H9 (cell line): ENCODE measurements around the gene MICAL3. TPM values are rescaled to one million over a fixed set of nuclear protein-coding genes. Genes with fewer than 3 reads are reported as not detected.

Source experiments
- DNase-seq: peaks from one replicate; pipeline ENCODE4 v3.0.0-alpha.2; 2017
- H2AFZ ChIP-seq: one replicate; pipeline ENCODE4 v1.6.1; 2013; ENCODE audit warnings: mild to moderate bottlenecking, low read length, control low read depth, moderate library complexity
- H2AK5ac ChIP-seq: 2 replicates; pipeline ENCODE4 v1.6.1; 2013; ENCODE audit warnings: low read length, control low read depth, mixed read lengths; ENCODE audit not compliant: insufficient read length
- H2BK120ac ChIP-seq: one replicate; pipeline ENCODE4 v1.6.1; 2013; ENCODE audit warnings: low read depth, mild to moderate bottlenecking, low read length, control low read depth, inconsistent platforms; ENCODE audit not compliant: poor library complexity, severe bottlenecking
- H2BK12ac ChIP-seq: 2 replicates; pipeline ENCODE4 v1.6.1; 2013; ENCODE audit warnings: low read length, control low read depth, mixed read lengths, low read depth; ENCODE audit not compliant: insufficient read length
- H2BK15ac ChIP-seq: 2 replicates; pipeline ENCODE4 v1.6.1; 2013; ENCODE audit warnings: low read depth, low read length, control low read depth
- H2BK20ac ChIP-seq: one replicate; pipeline ENCODE4 v1.6.1; 2013; ENCODE audit warnings: low read depth, mild to moderate bottlenecking, low read length, control low read depth, inconsistent platforms; ENCODE audit not compliant: poor library complexity, severe bottlenecking
- H2BK5ac ChIP-seq: 2 replicates; pipeline ENCODE4 v1.6.1; 2013; ENCODE audit warnings: low read length, control low read depth, mixed read lengths; ENCODE audit not compliant: insufficient read length
- H3K14ac ChIP-seq: 2 replicates; pipeline ENCODE4 v1.6.1; 2013; ENCODE audit warnings: low read length, control low read depth; ENCODE audit not compliant: insufficient read depth
- H3K18ac ChIP-seq: 2 replicates; pipeline ENCODE4 v1.6.1; 2013; ENCODE audit warnings: low read depth, mild to moderate bottlenecking, mixed read lengths, low read length, control low read depth; ENCODE audit not compliant: insufficient read length
- H3K23ac ChIP-seq: 2 replicates; pipeline ENCODE4 v1.6.1; 2013; ENCODE audit warnings: low read length, control low read depth, mixed read lengths, low read depth; ENCODE audit not compliant: insufficient read length
- H3K23me2 ChIP-seq: 2 replicates; pipeline ENCODE4 v1.6.1; 2013; ENCODE audit warnings: low read depth, mild to moderate bottlenecking, mixed read lengths, low read length, control low read depth; ENCODE audit not compliant: insufficient read length, poor library complexity, severe bottlenecking
- H3K27ac ChIP-seq: 2 replicates; pipeline ENCODE4 v1.5.1; 2013; ENCODE audit warnings: low read length, control low read depth, mixed read lengths, low read depth; ENCODE audit not compliant: insufficient read length
- H3K27me3 ChIP-seq: 2 replicates; pipeline ENCODE4 v1.6.1; 2013; ENCODE audit warnings: low read length, control low read depth, inconsistent platforms; ENCODE audit not compliant: insufficient read depth
- H3K4ac ChIP-seq: 2 replicates; pipeline ENCODE4 v1.6.1; 2013; ENCODE audit warnings: low read depth, mild to moderate bottlenecking, control low read depth, inconsistent platforms, low read length, moderate library complexity
- H3K4me1 ChIP-seq: 2 replicates; pipeline ENCODE4 v1.6.1; 2013; ENCODE audit warnings: low read length, control low read depth, inconsistent platforms; ENCODE audit not compliant: insufficient read depth
- H3K4me2 ChIP-seq: 2 replicates; pipeline ENCODE4 v1.6.1; 2013; ENCODE audit warnings: low read length, control low read depth, mixed read lengths; ENCODE audit not compliant: insufficient read length, insufficient read depth
- H3K56ac ChIP-seq: 2 replicates; pipeline ENCODE4 v1.6.1; 2013; ENCODE audit warnings: low read depth, mild to moderate bottlenecking, mixed read lengths, low read length, control low read depth; ENCODE audit not compliant: insufficient read length
- H3K79me1 ChIP-seq: 2 replicates; pipeline ENCODE4 v1.6.1; 2013; ENCODE audit warnings: low read depth, mild to moderate bottlenecking, moderate library complexity, low read length, control low read depth, inconsistent platforms; ENCODE audit not compliant: insufficient read depth, poor library complexity, severe bottlenecking
- H3K79me2 ChIP-seq: 2 replicates; pipeline ENCODE4 v1.6.1; 2013; ENCODE audit warnings: low read length, control low read depth, inconsistent platforms; ENCODE audit not compliant: insufficient read depth
- H3K9ac ChIP-seq: 2 replicates; pipeline ENCODE4 v1.6.1; 2013; ENCODE audit warnings: low read length, control low read depth, mixed read lengths; ENCODE audit not compliant: insufficient read length; ENCODE audit errors: extremely low read depth
- H3K9me3 ChIP-seq: one replicate; pipeline ENCODE4 v1.6.1; 2013; ENCODE audit warnings: low read depth, low read length, inconsistent platforms; ENCODE audit not compliant: control insufficient read depth
- H3T11ph ChIP-seq: one replicate; pipeline ENCODE4 v1.6.1; 2013; ENCODE audit warnings: mild to moderate bottlenecking, low read length, control low read depth, inconsistent platforms
- H4K20me1 ChIP-seq: one replicate; pipeline ENCODE4 v1.6.1; 2013; ENCODE audit not compliant: control insufficient read depth, insufficient read length, insufficient read depth
- H4K5ac ChIP-seq: 2 replicates; pipeline ENCODE4 v1.6.1; 2013; ENCODE audit warnings: low read depth, mild to moderate bottlenecking, mixed read lengths, low read length, control low read depth; ENCODE audit not compliant: insufficient read length
- H4K8ac ChIP-seq: replicated peaks from 2 replicates; pipeline ENCODE4 v1.6.1; 2013; ENCODE audit warnings: low read length, control low read depth, mixed read lengths, low read depth; ENCODE audit not compliant: insufficient read length
- H4K91ac ChIP-seq: 2 replicates; pipeline ENCODE4 v1.6.1; 2013; ENCODE audit warnings: low read depth, mild to moderate bottlenecking, moderate library complexity, mixed read lengths, low read length, control low read depth; ENCODE audit not compliant: insufficient read length
- H3K27ac Mint-ChIP-seq, 3 experiments: 2 replicates in 2 of 3; 3 replicates in 1 of 3; pipeline ENCODE4 v1.8.0; 2020 to 2021; ENCODE audit warnings: mixed read lengths in 3 of 3, mild to moderate bottlenecking in 1 of 3, moderate library complexity in 1 of 3
- H3K27me3 Mint-ChIP-seq: 2 replicates; pipeline ENCODE4 v1.8.0; 2021; ENCODE audit warnings: low read depth, mild to moderate bottlenecking, moderate library complexity, mixed read lengths
- H3K36me3 Mint-ChIP-seq, 3 experiments: 2 replicates in 2 of 3; 3 replicates in 1 of 3; pipeline ENCODE4 v1.8.0; 2020 to 2021; ENCODE audit warnings: low read depth in 3 of 3, mixed read lengths in 3 of 3; ENCODE audit not compliant: insufficient read depth in 1 of 3
- H3K4me1 Mint-ChIP-seq, 2 experiments: 2 replicates each; pipeline ENCODE4 v1.8.0; 2020; ENCODE audit warnings: mixed read lengths in 2 of 2
- H3K4me3 Mint-ChIP-seq, 2 experiments: 2 replicates in 1 of 2; 3 replicates in 1 of 2; pipeline ENCODE4 v1.8.0; 2020 to 2021; ENCODE audit warnings: mild to moderate bottlenecking in 2 of 2, mixed read lengths in 2 of 2, moderate library complexity in 1 of 2
- H3K9me3 Mint-ChIP-seq, 2 experiments: 2 replicates in 1 of 2; 3 replicates in 1 of 2; pipeline ENCODE4 v1.8.0; 2020; ENCODE audit warnings: mild to moderate bottlenecking in 2 of 2, mixed read lengths in 2 of 2, moderate library complexity in 1 of 2
- CTCF ChIP-seq: fragments of 200-600 bp; sonication (generic); conservative IDR thresholded peaks from 3 replicates; pipeline ENCODE4 v1.8.0; 2021; ENCODE audit warnings: antibody characterized with exemption, mild to moderate bottlenecking
- WGBS: extraction: QIAGEN DNeasy Blood & Tissue Kit; methylation state at CpG from one replicate; pipeline ENCODE4 v1.1.7; 2013; ENCODE audit warnings: missing lambda C conversion rate, low lambda C conversion rate, mixed read lengths; ENCODE audit not compliant: insufficient read length; ENCODE audit errors: extremely low coverage; 5-methylcytosine and 5-hydroxymethylcytosine counted together
- total RNA-seq: library from RNA; stranded (reverse); gene quantifications from 2 replicates; pipeline ENCODE4 v1.2.1, GENCODE V29; 2021

Gene MICAL3
- total RNA-seq, 1 experiment from 2014 or later = 50.2 TPM

GRCh38 chr22:17769013-17769715, 255.2 kb downstream of the MICAL3 start:
- WGBS = no CpG with 5 or more reads among the region's 14 CpGs
- Histone ChIP-seq H3K4me2 (no peak overlapping the region), H3K23me2 (peaks cover 11% of the 10 kb centered on the region), H2BK15ac (no peak overlapping the region), H3K18ac (no peak overlapping the region), H3K27me3 (no peaks in the 10 kb centered on the region), H3K9me3 (no peaks in the 10 kb centered on the region), H3K4me1 (peaks cover 5% of the 10 kb centered on the region; the same call in 1 of the 2 replicates), H4K20me1 (no peaks in the 10 kb centered on the region), H3K4ac (no peak overlapping the region), H2AK5ac (no peak overlapping the region), H2AFZ (no peak overlapping the region), H2BK12ac (no peak overlapping the region), H3K56ac (no peak overlapping the region), H3K79me1 (no peaks in the 10 kb centered on the region), H3K79me2 (peaks cover 2% of the 10 kb centered on the region; the same call in 1 of the 2 replicates), H4K5ac (no peak overlapping the region), H2BK120ac (no peak overlapping the region), H3K9ac (no peak overlapping the region), H3K23ac (no peak overlapping the region), H4K91ac (no peak overlapping the region), H2BK20ac (no peak overlapping the region), H3K27ac (no peak overlapping the region), H4K8ac (no peak overlapping the region), H3T11ph (no peak overlapping the region), H2BK5ac (no peak overlapping the region), H3K14ac (no peak overlapping the region)
- Mint-ChIP-seq H3K4me3 (no peak overlapping the region), H3K36me3 (peaks cover 0 to 4% (median 1%) of the 10 kb centered on the region in 3 experiments; a peak in 2 of 7 replicates), H3K9me3 (no peaks in the 10 kb centered on the region), H3K27me3 (peaks cover 7% of the 10 kb centered on the region), H3K27ac (no peak overlapping the region; a peak in 1 of 7 replicates), H3K4me1 (peaks cover 21 to 22% of the 10 kb centered on the region in 2 experiments)
- no peak for TF ChIP-seq CTCF
- no peak for DNase-seq
